Measurements from ENCODE around the gene MMP25.

- no peak for TF ChIP-seq CTCF (IDR thresholded peaks at IDR 0.05; ENCODE audit: low read depth, low read length, poor library complexity, severe bottlenecking)
- no peak for TF ChIP-seq EZH2phosphoT487 (IDR thresholded peaks at IDR 0.05; ENCODE audit: borderline replicate concordance, low read length)
These were observed 30.2 kb downstream of the MMP25 start for GRCh38 chr16:3076577-3076976.

Data from DOHH2 (cell line).